Measurements from ENCODE around the gene GATA3. TPM values are rescaled to one million over a fixed set of nuclear protein-coding genes. Genes with fewer than 3 reads are reported as not detected.

The GATA3 gene
- polyA plus RNA-seq, 4 donors, result 85.8 to 119 (median 102) TPM

DNA sequence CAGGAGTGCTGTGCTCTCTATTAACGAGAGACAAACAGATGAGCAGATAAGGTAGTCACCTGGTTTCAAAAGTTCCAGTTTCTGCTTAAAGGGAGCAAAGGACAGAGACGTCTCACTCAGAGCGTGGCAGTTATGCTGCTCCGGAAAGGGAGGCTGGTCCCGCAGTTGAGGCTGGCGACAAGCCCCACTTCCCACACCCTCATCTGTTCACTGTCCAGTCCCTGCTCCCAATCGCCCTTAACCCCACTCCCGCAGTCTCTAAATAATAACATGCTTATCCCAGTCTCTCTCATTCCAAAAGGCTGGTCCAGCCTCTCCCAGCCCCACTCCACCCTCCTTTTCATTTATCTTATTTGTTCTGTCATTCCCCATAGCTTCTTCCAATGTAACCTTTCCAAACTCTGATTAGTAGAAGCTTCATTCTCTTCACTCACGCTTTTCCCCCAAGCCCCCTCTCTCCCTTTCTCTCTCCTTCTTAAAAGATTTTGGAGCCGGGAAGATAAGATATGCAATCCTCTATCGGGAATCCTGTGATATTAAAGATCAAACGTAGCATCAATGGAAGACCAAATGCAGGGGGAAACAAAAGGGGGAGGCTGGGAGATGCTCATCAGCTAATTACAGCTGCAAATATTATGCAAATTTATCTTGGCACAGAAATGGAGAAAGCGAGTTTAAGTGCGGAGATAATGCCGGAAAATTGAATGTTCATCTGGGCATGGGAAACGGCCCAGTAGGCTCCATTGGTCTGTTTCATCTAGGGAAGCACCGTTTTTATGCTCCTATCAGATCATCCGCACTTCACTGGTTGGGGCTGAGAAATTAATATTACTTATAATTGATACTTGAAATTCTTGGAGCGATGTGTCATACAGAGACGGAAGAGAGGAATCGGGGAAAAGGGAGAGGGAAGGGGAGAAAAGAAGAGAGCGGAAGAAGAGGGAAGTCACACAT, 16.3 kb upstream of the GATA3 start:
- DNase-seq (ENCODE audit: low read depth in 4 of 4, low spot score in 3 of 4), result no peak

GRCh38 chr10:8039321-8039881, 15.1 kb upstream of the GATA3 start:
- DNase-seq (ENCODE audit: low read depth in 4 of 4, low spot score in 3 of 4), result no peak

DNA sequence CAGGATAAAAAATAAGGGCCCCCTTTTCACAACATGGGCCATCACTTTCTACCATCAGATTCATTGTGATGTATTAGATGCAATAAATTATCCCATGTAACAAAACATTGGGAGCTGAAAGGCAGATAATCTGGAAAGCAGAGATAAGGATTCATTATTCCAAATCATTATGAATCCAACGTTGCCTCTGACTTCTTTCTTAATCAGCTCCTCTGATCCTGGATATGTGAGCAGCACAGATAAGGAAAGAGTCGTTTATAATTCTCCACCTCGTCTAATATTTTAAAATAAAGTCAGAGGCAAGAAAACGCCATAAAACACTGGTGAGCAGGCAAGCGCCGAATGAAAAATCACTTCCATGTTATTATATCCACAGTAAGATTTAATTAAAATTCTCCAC, 13.8 kb upstream of the GATA3 start:
- DNase-seq (ENCODE audit: low read depth in 4 of 4, low spot score in 3 of 4), result no peak

- no peak for DNase-seq (ENCODE audit: low read depth in 4 of 4, low spot score in 3 of 4)
Measured at GRCh38 chr10:8041284-8041991, 13.1 kb upstream of the GATA3 start.

DNA sequence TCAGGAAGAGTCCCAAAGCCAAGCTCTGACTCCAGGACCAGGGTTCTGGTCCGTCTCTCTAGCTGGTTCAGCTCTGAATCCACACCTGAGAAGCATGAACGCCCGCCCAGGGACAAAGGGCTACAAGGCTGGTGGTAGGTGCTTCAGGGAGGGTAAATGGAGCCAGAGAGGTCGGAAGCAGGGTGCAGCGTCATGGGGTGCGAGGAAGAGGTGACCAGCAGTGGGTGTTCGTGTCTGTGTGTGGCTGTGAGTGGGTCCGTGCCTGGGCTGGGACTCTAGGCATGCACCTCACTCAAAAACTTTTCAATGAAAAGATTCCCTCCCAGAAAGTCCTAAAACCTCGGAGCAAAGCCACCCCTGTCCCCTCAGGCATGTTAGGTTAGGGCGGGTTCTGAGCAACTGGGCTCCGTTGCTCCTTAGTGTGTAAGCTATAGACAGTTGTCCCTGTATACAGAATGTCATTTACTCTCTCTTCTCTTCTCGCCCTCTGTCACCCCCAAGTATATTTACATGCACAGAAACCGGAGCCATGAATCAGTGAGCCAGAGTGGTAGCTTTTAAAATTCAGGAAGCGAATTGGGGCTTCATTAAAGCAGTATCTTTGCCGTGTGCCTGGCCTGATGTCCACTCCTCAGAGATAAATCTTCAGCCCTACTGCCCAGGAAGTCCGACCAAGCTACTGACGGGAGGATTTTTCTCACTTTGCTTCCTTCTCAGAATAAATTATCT, 12.3 kb upstream of the GATA3 start:
- DNase-seq (ENCODE audit: low read depth in 4 of 4, low spot score in 3 of 4), result no peak

DNA sequence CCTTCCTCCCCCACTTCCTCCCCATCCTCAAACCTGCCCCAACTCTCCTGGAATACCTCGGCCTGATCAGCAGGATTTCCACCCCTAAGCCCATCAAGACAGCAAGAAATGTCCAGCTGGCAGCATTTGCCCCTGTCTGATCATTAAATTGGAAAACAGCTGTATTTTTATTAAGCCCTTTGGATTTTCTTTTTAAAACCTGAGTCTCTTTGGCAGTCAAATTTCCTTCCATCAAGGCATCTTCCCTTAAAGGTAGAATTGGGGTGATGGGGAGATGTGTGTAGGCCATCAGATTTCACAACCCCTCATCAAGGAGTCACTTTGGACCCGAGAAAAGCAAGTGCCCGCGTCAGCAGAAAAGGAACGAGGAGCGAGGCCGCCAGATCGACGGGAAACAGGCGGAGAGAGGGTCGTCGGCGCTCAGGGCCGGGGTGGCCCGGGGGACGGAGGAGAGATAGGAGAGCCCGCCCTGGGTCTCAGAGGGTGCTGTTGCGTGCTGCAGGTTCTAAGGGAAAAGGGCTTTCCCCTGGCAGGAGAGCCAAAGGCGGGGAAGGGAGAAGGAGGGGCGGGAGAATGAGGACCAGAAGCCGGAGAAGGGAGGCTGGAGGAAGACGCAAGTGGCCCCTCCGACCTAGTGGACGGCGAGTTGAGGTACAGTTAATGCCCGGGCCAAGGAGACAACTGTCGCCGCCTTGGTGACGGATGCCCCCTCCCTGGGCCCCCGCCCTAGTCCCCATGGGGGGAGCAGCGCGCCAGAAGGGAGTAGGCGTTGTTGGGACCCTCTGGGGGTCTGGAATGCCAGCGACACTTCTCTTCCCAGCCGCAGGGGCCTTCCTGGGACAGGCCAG, 11.5 kb upstream of the GATA3 start:
- DNase-seq (ENCODE audit: low read depth in 4 of 4, low spot score in 3 of 4), result no peak

- no peak for DNase-seq (ENCODE audit: low read depth in 4 of 4, low spot score in 3 of 4)
Measured at GRCh38 chr10:8043569-8044306, 10.8 kb upstream of the GATA3 start.

DNA sequence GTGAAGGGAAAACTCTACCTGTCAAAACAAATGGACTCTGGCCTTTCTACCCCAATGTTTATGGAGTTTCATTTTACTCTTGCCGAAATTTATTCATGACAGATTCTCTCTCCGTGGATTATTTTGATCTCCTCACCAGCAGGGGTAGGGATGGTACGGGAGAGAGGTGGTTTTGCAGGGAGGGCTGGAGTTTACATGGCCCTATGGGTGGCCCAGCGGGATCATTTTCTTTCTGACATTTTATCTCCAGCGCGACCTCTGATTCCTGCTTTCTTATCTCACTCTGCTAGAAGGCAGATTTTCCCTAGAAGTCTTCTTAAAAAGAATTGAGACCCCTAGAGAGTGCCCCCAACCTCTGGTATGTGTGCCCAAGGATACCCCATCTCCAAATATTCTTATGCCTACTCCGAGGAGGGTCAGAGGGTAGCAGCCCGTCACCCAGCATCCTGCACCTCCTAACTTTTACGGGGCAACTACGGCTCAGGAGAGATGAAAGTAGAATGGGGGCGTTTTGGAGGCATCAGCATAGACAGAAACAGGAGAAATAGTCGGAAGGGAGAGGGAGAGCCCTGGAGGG, 10.1 kb upstream of the GATA3 start:
- no peak for DNase-seq (ENCODE audit: low read depth in 4 of 4, low spot score in 3 of 4)

- no peak for DNase-seq (ENCODE audit: low read depth in 4 of 4, low spot score in 3 of 4)
Measured at GRCh38 chr10:8044908-8045725, 9.4 kb upstream of the GATA3 start.

- DNase-seq (ENCODE audit: low read depth in 4 of 4, low spot score in 3 of 4), result no peak
Measured at GRCh38 chr10:8045726-8046494, 8.6 kb upstream of the GATA3 start.

- DNase-seq (ENCODE audit: low read depth in 4 of 4, low spot score in 3 of 4), result no peak
Measured at GRCh38 chr10:8047452-8048280, 6.8 kb upstream of the GATA3 start.

DNA sequence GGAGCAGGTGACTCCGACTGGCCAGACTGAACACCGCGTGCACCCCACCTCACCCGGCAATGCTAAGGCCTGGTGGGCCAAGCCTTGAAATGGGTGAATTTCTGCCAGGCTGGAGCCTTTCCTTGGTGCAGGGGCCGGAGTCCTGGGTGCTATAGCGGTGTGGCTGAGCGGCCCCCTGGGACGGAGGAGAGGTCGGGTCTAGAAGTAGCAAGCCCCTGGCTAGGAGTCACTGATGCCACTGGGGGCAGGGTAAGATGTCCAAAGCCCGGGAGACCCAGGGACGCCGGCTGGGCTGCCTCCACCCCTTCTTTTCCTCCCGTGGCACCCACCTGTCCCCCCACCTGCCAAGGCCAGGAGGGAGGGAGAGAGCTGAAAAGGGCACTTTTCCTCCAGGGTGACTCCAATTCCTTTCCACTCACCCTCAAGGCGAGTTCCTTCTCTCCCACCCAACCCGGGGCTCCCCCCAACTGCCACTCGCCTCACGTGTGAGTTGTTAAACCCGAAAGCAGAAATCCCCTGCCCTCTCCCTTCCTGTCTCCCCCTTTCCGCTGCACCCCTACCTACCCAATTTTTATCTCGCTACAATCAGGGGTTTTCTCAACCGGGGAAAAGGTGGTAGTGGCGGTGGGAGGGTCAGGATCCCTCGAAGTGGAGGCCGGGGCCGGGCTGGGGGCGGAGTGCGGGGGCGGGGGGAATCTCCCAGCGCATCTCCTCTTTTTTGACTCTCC, 6.0 kb upstream of the GATA3 start:
- no peak for DNase-seq (ENCODE audit: low read depth in 4 of 4, low spot score in 3 of 4)

- no peak for DNase-seq (ENCODE audit: low read depth in 4 of 4, low spot score in 3 of 4)
Measured at GRCh38 chr10:8049045-8049864, 5.2 kb upstream of the GATA3 start.

DNA sequence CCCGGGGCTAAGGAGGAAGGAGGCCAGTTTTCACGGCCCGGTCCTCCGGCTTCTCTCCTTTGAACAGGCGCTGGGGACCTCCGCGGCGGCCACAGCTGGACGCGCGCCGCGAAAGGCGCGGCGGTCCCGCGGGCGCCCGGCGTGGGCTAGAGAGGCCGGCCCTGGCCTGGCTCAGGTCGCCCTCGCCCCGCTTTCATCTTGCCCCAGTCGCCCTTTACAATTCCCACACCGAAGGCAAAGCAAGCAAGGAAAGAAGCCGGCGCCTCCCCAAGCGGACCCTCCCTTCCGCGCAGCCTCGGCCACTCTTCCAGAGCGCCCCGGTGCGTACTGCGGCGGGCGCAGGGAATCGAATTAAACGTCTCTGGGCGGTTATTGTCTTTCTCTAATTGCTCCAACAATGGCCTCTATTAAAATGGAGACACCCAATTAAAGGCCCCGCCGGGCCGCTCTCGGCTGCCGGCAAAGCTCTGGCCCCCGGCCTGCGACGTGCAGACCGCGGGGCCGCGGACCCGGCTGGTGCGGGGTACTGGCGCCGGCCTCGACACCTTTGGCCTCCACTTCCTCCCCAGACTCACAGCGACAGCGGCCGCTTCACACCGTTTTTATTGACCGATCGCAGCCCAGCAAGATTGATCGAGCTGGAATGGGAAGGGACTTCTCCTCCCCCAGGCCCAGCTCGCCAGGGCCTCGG, 4.5 kb upstream of the GATA3 start:
- no peak for DNase-seq (ENCODE audit: low read depth in 4 of 4, low spot score in 3 of 4)

Data from right renal pelvis (tissue), 4 donors.